Measurements from ENCODE around the gene C1QL2. TPM values are rescaled to one million over a fixed set of nuclear protein-coding genes. Genes with fewer than 3 reads are reported as not detected.

The C1QL2 gene
- total RNA-seq, 1 donor from 2014 or later = not detected

GRCh38 chr2:119144806-119145205 lies 13.7 kb downstream of the C1QL2 start:
- intact Hi-C loops (cut with micrococcal nuclease) = no loop called here

- intact Hi-C loops (cut with micrococcal nuclease) = no loop called here
Measured at GRCh38 chr2:119142824-119143223, 15.7 kb downstream of the C1QL2 start.

- intact Hi-C loops (cut with micrococcal nuclease) = no loop called here
Measured at GRCh38 chr2:119137502-119137901, 21.0 kb downstream of the C1QL2 start.

- intact Hi-C loops (cut with micrococcal nuclease) = no loop called here
Measured at GRCh38 chr2:119136872-119137271, 21.7 kb downstream of the C1QL2 start.

GRCh38 chr2:119136093-119136492 lies 22.5 kb downstream of the C1QL2 start:
- intact Hi-C loops (cut with micrococcal nuclease) = no loop called here

- intact Hi-C loops (cut with micrococcal nuclease) = no loop called here
Measured at GRCh38 chr2:119134775-119135174, 23.8 kb downstream of the C1QL2 start.

- intact Hi-C loops (cut with micrococcal nuclease) = no loop called here
Measured at GRCh38 chr2:119126650-119127049, 31.9 kb downstream of the C1QL2 start.

GRCh38 chr2:119123389-119123788 lies 35.2 kb downstream of the C1QL2 start:
- intact Hi-C loops (cut with micrococcal nuclease) = no loop called here

- intact Hi-C loops (cut with micrococcal nuclease) = no loop called here
Measured at GRCh38 chr2:119122663-119123062, 35.9 kb downstream of the C1QL2 start.

- intact Hi-C loops (cut with micrococcal nuclease) = no loop called here
Measured at GRCh38 chr2:119119999-119120756, 38.4 kb downstream of the C1QL2 start.

GRCh38 chr2:119119076-119119785 lies 39.3 kb downstream of the C1QL2 start:
- intact Hi-C loops (cut with micrococcal nuclease) = no loop called here

- intact Hi-C loops (cut with micrococcal nuclease) = no loop called here
Measured at GRCh38 chr2:119117891-119118882, 40.4 kb downstream of the C1QL2 start.

- intact Hi-C loops (cut with micrococcal nuclease) = no loop called here
Measured at GRCh38 chr2:119117408-119117807, 41.1 kb downstream of the C1QL2 start.

GRCh38 chr2:119116411-119117295 lies 41.9 kb downstream of the C1QL2 start:
- intact Hi-C loops (cut with micrococcal nuclease) = no loop called here

- intact Hi-C loops (cut with micrococcal nuclease) = no loop called here
Measured at GRCh38 chr2:119114266-119114665, 44.3 kb downstream of the C1QL2 start.

GRCh38 chr2:119113489-119113770 lies 45.1 kb downstream of the C1QL2 start:
- intact Hi-C loops (cut with micrococcal nuclease) = no loop called here

GRCh38 chr2:119112770-119113488 lies 45.6 kb downstream of the C1QL2 start:
- intact Hi-C loops (cut with micrococcal nuclease) = no loop called here

- intact Hi-C loops (cut with micrococcal nuclease) = no loop called here
Measured at GRCh38 chr2:119112230-119112629, 46.3 kb downstream of the C1QL2 start.

GRCh38 chr2:119111115-119111975 lies 47.2 kb downstream of the C1QL2 start:
- intact Hi-C loops (cut with micrococcal nuclease) = no loop called here
